Measurements from ENCODE around the gene WBP1. TPM values are rescaled to one million over a fixed set of nuclear protein-coding genes. Genes with fewer than 3 reads are reported as not detected.

Gene WBP1
- total RNA-seq, 2 experiments from 2014 or later, result 68.8 to 70.8 TPM

- no TSS peak for BruUV-seq (replicated peaks)
- intact Hi-C loops (cut with micrococcal nuclease; ENCODE audit: unreplicated experiment), result no loop called here
- Histone ChIP-seq H3K79me2 (ENCODE audit: insufficient read depth, low read depth, low read length) (no peaks in the 10 kb centered on the region), H3K27ac (ENCODE audit: low read depth, low read length, poor library complexity, severe bottlenecking) (no peak overlapping the region), H2AFZ (ENCODE audit: low read length) (no peak overlapping the region), H3K4me1 (ENCODE audit: insufficient read depth, low read length, poor library complexity, severe bottlenecking) (peaks cover 6% of the 10 kb centered on the region), H4K20me1 (ENCODE audit: insufficient read depth, low read length) (no peaks in the 10 kb centered on the region), H3K9me2 (ENCODE audit: insufficient read depth, low read length) (no peaks in the 10 kb centered on the region), H3K4me3 (ENCODE audit: low read depth, low read length, poor library complexity, severe bottlenecking) (no peak overlapping the region), H3K9me3 (ENCODE audit: low read length) (no peaks in the 10 kb centered on the region), H3K36me3 (ENCODE audit: insufficient read depth, low read length) (peaks cover 23% of the 10 kb centered on the region), H3K4me2 (ENCODE audit: low read length) (no peak overlapping the region)
- ChIA-PET POLR2A (no interaction called here), CTCF (ENCODE audit: unreplicated experiment) (no interaction called here)
- no peak for TF ChIP-seq EZH2phosphoT487 (IDR thresholded peaks at IDR 0.05; ENCODE audit: borderline replicate concordance, low read depth, low read length)
- no peak for TF ChIP-seq CTCF (conservative IDR thresholded peaks at IDR 0.05; ENCODE audit: low read length)
- no peak for DNase-seq (ENCODE audit: low spot score)
These were observed 38.9 kb downstream of the WBP1 start for GRCh38 chr2:74496997-74497776.

- Histone ChIP-seq H3K79me2 (ENCODE audit: insufficient read depth, low read depth, low read length) (no peaks in the 10 kb centered on the region), H3K4me2 (ENCODE audit: low read length) (no peak overlapping the region), H3K9me2 (ENCODE audit: insufficient read depth, low read length) (no peaks in the 10 kb centered on the region), H3K27ac (ENCODE audit: low read depth, low read length, poor library complexity, severe bottlenecking) (no peak overlapping the region), H4K20me1 (ENCODE audit: insufficient read depth, low read length) (no peaks in the 10 kb centered on the region), H3K9me3 (ENCODE audit: low read length) (no peaks in the 10 kb centered on the region), H2AFZ (ENCODE audit: low read length) (no peak overlapping the region), H3K4me1 (ENCODE audit: insufficient read depth, low read length, poor library complexity, severe bottlenecking) (peaks cover 9% of the 10 kb centered on the region), H3K4me3 (ENCODE audit: low read depth, low read length, poor library complexity, severe bottlenecking) (no peak overlapping the region), H3K36me3 (ENCODE audit: insufficient read depth, low read length) (peaks cover 15% of the 10 kb centered on the region)
- DNase-seq (ENCODE audit: low spot score), result no peak
- no peak for TF ChIP-seq EZH2phosphoT487 (IDR thresholded peaks at IDR 0.05; ENCODE audit: borderline replicate concordance, low read depth, low read length)
- no peak for TF ChIP-seq CTCF (conservative IDR thresholded peaks at IDR 0.05; ENCODE audit: low read length)
- no TSS peak for BruUV-seq (replicated peaks)
- ChIA-PET POLR2A (no interaction called here), CTCF (ENCODE audit: unreplicated experiment) (no interaction called here)
- intact Hi-C loops (cut with micrococcal nuclease; ENCODE audit: unreplicated experiment), result no loop called here
These were observed 39.7 kb downstream of the WBP1 start for GRCh38 chr2:74497777-74498499.
